Testis (tissue), 3 donors: ENCODE data around the gene ATP5F1D. TPM values are rescaled to one million over a fixed set of nuclear protein-coding genes. Genes with fewer than 3 reads are reported as not detected.

Experiments
- DNase-seq: peaks from one replicate; pipeline ENCODE4 v3.0.0-alpha.2; 2019
- H3K27ac ChIP-seq, 2 donors: fragments of 200-600 bp; sonication (generic); one replicate each; pipeline ENCODE4 v1.5.1; 2019
- H3K27me3 ChIP-seq: fragments of 200-600 bp; sonication (generic); one replicate; pipeline ENCODE4 v1.5.1; 2019
- H3K36me3 ChIP-seq: fragments of 200-600 bp; sonication (generic); one replicate; pipeline ENCODE4 v1.5.1; 2017; ENCODE audit warnings: low read depth; ENCODE audit errors: missing control alignments
- H3K4me1 ChIP-seq: fragments of 200-600 bp; sonication (generic); one replicate; pipeline ENCODE4 v1.5.1; 2019
- H3K4me3 ChIP-seq, 2 donors: fragments of 200-600 bp; sonication (generic); one replicate each; pipeline ENCODE4 v1.5.1; 2017 to 2019
- H3K9me3 ChIP-seq: fragments of 200-600 bp; sonication (generic); one replicate; pipeline ENCODE4 v1.5.1; 2017
- CTCF ChIP-seq, 3 experiments: fragments of 450-650 bp in 2 of 3; fragments of 200-600 bp in 1 of 3; sonication (generic) in 1 of 3; IDR thresholded peaks; one replicate each; pipeline ENCODE4 v1.5.1; 2016 to 2019; ENCODE audit warnings: antibody characterized with exemption in 3 of 3, mild to moderate bottlenecking in 2 of 3, moderate library complexity in 1 of 3
- POLR2A ChIP-seq: fragments of 450-650 bp; IDR thresholded peaks from one replicate; pipeline ENCODE4 v1.6.1; 2017; ENCODE audit warnings: antibody characterized with exemption, mild to moderate bottlenecking, moderate library complexity
- WGBS, 2 donors: methylation state at CpG; one replicate each; pipeline ENCODE4 v1.1.5; 2018; 5-methylcytosine and 5-hydroxymethylcytosine counted together
- intact Hi-C: fragments of 100-400 bp; cut with DNase I; formaldehyde crosslinking; loops from one replicate; pipeline ENCODE4 v1.15.1; 2023; ENCODE audit warnings: low total_unique reads
- polyA plus RNA-seq: library from polyadenylated mRNA; stranded (reverse); fragments of 350-450 nt; fragmentation: Illumina TruSeq; extraction: RNeasy Lipid Tissue Mini Kit (QIAGEN cat#74804); gene quantifications from one replicate; pipeline ENCODE4 v1.2.3, GENCODE V29; 2014; ENCODE audit warnings: low read depth, low replicate concordance; ENCODE audit not compliant: insufficient read depth
- total RNA-seq, 2 donors: library from RNA; depleted of rRNA; stranded (reverse); fragments of >200 nt; gene quantifications; one replicate each; pipeline ENCODE4 v1.2.3, GENCODE V29; 2016

Gene ATP5F1D
- total and polyA plus RNA-seq, 3 donors from 2014 or later = 94.5 to 166 (median 104) TPM

GRCh38 chr19:1218751-1219567, 22.6 kb upstream of the ATP5F1D start:
- H3K4me1 ChIP-seq = peaks cover 52% of the 10 kb centered on the region
- no peak overlapping the region for H3K4me3 ChIP-seq
- no peak for DNase-seq
- 77 to 88% methylated on average over 12 to 32 of the region's 37 CpGs for WGBS, 2 donors
- H3K36me3 ChIP-seq = no peaks in the 10 kb centered on the region
- H3K9me3 ChIP-seq = no peaks in the 10 kb centered on the region
- intact Hi-C loops = no loop called here
- H3K27ac ChIP-seq = peak overlapping the region; percentile 68 to 73
- no peak for TF ChIP-seq CTCF (IDR thresholded peaks at IDR 0.05)
- TF ChIP-seq POLR2A = no peak
- no peaks in the 10 kb centered on the region for H3K27me3 ChIP-seq

- peaks cover 42% of the 10 kb centered on the region for H3K4me1 ChIP-seq
- no peak overlapping the region for H3K4me3 ChIP-seq
- H3K27me3 ChIP-seq = no peaks in the 10 kb centered on the region
- no peaks in the 10 kb centered on the region for H3K9me3 ChIP-seq
- WGBS, 2 donors = 92 to 94% methylated on average over 4 to 18 of the region's 19 CpGs
- DNase-seq = no peak
- H3K36me3 ChIP-seq = no peaks in the 10 kb centered on the region
- intact Hi-C loops = no loop called here
- no peak overlapping the region for H3K27ac ChIP-seq
- TF ChIP-seq CTCF (IDR thresholded peaks at IDR 0.05) (no peak), POLR2A (no peak)
Observed at GRCh38 chr19:1219786-1220476, 21.6 kb upstream of the ATP5F1D start.

GRCh38 chr19:1220477-1220930, 21.0 kb upstream of the ATP5F1D start:
- Histone ChIP-seq H3K27me3 (no peaks in the 10 kb centered on the region), H3K4me1 (peaks cover 36% of the 10 kb centered on the region), H3K4me3 (no peak overlapping the region), H3K36me3 (no peaks in the 10 kb centered on the region), H3K27ac (no peak overlapping the region), H3K9me3 (no peaks in the 10 kb centered on the region)
- intact Hi-C loops = no loop called here
- WGBS, 2 donors = 87 to 91% methylated on average over 9 to 33 of the region's 33 CpGs
- TF ChIP-seq POLR2A (no peak), CTCF (IDR thresholded peaks at IDR 0.05) (no peak)
- DNase-seq = no peak

GRCh38 chr19:1220976-1221903, 20.3 kb upstream of the ATP5F1D start:
- Histone ChIP-seq H3K36me3 (no peaks in the 10 kb centered on the region), H3K4me3 (no peak overlapping the region), H3K4me1 (peaks cover 33% of the 10 kb centered on the region), H3K27me3 (no peaks in the 10 kb centered on the region), H3K27ac (peak overlapping the region; percentile 6 to 63), H3K9me3 (no peaks in the 10 kb centered on the region)
- intact Hi-C loops = no loop called here
- TF ChIP-seq POLR2A (no peak), CTCF (IDR thresholded peaks at IDR 0.05) (peak; percentile 62 to 84 (median 80))
- peak; percentile 85 for DNase-seq
- WGBS, 2 donors = 75 to 90% methylated on average over 21 to 30 of the region's 38 CpGs
